Esophagus (tissue), 2 donors: ENCODE measurements around the gene RPAP3. TPM values are rescaled to one million over a fixed set of nuclear protein-coding genes. Genes with fewer than 3 reads are reported as not detected.

ENCODE experiments used
- H3K27ac ChIP-seq, 2 donors: one replicate each; pipeline ENCODE4 v1.5.1; 2013; ENCODE audit warnings: low read depth in 2 of 2, mild to moderate bottlenecking in 2 of 2, inconsistent platforms in 1 of 2, low read length in 1 of 2, moderate library complexity in 1 of 2
- H3K27me3 ChIP-seq, 2 donors: one replicate each; pipeline ENCODE4 v1.6.1; 2013; ENCODE audit warnings: low read length in 2 of 2, control low read depth in 1 of 2, mild to moderate bottlenecking in 1 of 2; ENCODE audit not compliant: insufficient read depth in 2 of 2, control insufficient read depth in 1 of 2
- H3K36me3 ChIP-seq, 2 donors: one replicate each; pipeline ENCODE4 v1.6.1; 2013; ENCODE audit warnings: low read length in 1 of 2; ENCODE audit not compliant: control insufficient read depth in 2 of 2, insufficient read depth in 2 of 2
- H3K4me1 ChIP-seq, 2 donors: one replicate each; pipeline ENCODE4 v1.6.1; 2013; ENCODE audit warnings: low read length in 1 of 2; ENCODE audit not compliant: control insufficient read depth in 2 of 2, insufficient read depth in 2 of 2
- H3K4me3 ChIP-seq, 2 donors: one replicate each; pipeline ENCODE4 v1.5.1; 2013; ENCODE audit warnings: low read length in 2 of 2, mild to moderate bottlenecking in 2 of 2, low read depth in 1 of 2, moderate library complexity in 1 of 2
- H3K9me3 ChIP-seq, 2 donors: one replicate each; pipeline ENCODE4 v1.6.1; 2013; ENCODE audit warnings: mild to moderate bottlenecking in 2 of 2, low read depth in 1 of 2, low read length in 1 of 2, moderate library complexity in 1 of 2; ENCODE audit not compliant: control insufficient read depth in 2 of 2, insufficient read depth in 1 of 2
- WGBS, 2 donors: extraction: QIAGEN DNeasy Blood & Tissue Kit; methylation state at CpG; one replicate each; pipeline ENCODE4 v1.1.7; 2013; 5-methylcytosine and 5-hydroxymethylcytosine counted together
- polyA plus RNA-seq, 2 donors: library from polyadenylated mRNA; stranded (reverse); fragments of 200-250 nt; gene quantifications; one replicate each; pipeline ENCODE4 v1.2.3, GENCODE V29; 2013
- donor health status: healthy with polysubstance abuse.
- donor health status: Bipolar disorder and iron deficiency.

RPAP3 gene, protein sequence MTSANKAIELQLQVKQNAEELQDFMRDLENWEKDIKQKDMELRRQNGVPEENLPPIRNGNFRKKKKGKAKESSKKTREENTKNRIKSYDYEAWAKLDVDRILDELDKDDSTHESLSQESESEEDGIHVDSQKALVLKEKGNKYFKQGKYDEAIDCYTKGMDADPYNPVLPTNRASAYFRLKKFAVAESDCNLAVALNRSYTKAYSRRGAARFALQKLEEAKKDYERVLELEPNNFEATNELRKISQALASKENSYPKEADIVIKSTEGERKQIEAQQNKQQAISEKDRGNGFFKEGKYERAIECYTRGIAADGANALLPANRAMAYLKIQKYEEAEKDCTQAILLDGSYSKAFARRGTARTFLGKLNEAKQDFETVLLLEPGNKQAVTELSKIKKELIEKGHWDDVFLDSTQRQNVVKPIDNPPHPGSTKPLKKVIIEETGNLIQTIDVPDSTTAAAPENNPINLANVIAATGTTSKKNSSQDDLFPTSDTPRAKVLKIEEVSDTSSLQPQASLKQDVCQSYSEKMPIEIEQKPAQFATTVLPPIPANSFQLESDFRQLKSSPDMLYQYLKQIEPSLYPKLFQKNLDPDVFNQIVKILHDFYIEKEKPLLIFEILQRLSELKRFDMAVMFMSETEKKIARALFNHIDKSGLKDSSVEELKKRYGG
- polyA plus RNA-seq: 10 to 100 TPM in 1 of 2 donors, 1 to 10 TPM in 1; 5.3 to 11.6 TPM

DNA sequence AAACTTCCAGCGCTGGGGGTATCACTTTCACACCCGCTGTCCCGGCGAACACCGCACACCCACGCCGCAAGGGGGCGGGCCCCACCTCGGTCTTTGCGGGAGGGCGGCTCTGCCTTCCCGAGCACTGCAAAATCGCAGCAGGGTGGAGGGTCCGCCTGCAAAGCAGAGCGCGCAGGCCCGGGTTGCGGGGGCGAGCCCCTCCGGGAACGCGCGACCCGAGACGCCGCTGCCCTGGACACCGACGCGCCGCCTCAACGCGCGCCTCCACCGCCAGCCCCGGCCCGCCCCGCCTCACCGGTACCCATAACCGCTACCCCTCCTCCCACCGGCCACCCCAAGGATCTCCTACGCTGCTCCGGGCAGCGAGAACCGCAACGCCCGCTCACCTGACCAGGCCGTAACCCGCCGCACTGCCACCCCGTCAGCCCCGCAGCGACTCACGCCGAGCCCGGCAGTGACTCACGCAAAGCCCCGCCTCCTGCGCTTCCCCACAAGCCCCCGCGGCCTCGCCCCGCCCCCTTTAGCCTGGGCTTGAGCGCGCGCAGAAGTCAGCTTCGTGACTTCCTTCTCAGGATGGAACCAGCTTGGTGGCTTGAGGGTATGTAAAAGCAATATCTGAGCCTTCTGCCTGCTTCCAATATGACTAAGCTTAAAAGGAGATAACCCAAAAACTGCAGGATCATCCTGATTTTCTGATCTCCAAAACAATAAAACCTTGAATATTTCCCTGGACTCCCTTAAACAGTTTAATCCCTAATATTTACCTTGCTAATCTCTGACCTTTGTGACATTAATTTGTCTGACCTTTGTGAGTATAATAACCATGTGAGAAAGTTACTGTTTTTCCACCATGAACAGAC lies at the start of gene RPAP3:
RPAP3 (minus strand) TSS at position 465 of the 860 bp plus-strand sequence. CDS start 3,190 bp downstream, outside the sequence.
- Histone ChIP-seq H3K9me3 (no peaks in the 10 kb centered on the region), H3K27me3 (no peaks in the 10 kb centered on the region), H3K36me3 (no peaks in the 10 kb centered on the region), H3K27ac (peak within 1 kb of the TSS; percentile 85 to 91), H3K4me1 (no peaks in the 10 kb centered on the region), H3K4me3 (peak within 1 kb of the TSS; percentile 84 to 95)
- 1% methylated on average over 53 to 66 of the region's 66 CpGs for WGBS, 2 donors

DNA sequence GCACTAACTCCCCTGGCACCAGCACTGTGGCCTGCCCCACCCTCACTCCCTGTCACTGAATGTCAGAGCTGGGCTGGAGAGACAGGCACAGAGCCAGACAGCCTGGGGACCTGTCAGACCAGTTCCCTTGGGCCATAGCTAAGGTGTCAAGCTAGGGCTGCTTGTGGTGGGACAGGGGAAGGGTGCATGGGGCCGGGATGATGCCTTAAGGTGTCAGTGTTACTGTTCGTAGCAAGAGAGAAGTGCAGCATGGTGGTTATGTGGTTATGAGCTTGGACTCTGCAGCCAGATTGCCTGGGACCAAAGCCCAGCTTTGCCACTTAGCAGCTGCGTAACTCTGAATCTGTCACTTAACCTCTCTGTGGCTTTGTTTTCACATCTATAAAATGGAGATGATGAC lies 49.1 kb upstream of the RPAP3 start:
- WGBS, 2 donors: 39 to 51% methylated on average over 3 of the region's 3 CpGs

DNA sequence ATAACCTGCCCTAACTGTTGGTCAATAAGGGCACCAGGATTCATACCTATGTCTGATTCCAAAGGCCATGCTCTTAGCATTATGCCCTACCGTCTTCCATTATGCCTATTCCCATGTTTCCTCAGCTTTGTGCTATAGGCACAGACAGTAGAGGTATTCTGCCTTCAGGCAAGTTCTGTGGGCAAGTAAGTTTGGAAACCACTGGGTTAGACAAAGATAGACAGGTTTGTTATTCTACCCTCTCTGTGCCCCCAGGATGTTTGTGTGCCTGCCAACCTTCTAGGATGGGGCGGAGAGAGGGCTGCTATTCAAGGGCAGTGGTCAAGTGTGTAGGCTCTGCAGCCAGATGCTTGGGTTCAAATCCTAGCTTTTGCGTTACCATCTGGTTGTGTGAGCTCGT lies 48.3 kb upstream of the RPAP3 start:
- Histone ChIP-seq H3K9me3 (no peaks in the 10 kb centered on the region), H3K4me1 (peaks cover 9 to 37% of the 10 kb centered on the region in 2 donors), H3K4me3 (no peak overlapping the region), H3K27me3 (no peaks in the 10 kb centered on the region), H3K36me3 (peaks cover 0 to 13% of the 10 kb centered on the region in 2 donors), H3K27ac (peak overlapping the region; percentile 92 to 97)
- 77 to 80% methylated on average over 4 of the region's 4 CpGs for WGBS, 2 donors

More for the DNA sequence above, 49.1 kb upstream of the RPAP3 start:
- peaks cover 0 to 8% of the 10 kb centered on the region in 2 donors for H3K36me3 ChIP-seq
- peak overlapping the region; percentile 83 to 92 for H3K27ac ChIP-seq
- no peaks in the 10 kb centered on the region for H3K9me3 ChIP-seq
- no peak overlapping the region for H3K4me3 ChIP-seq
- H3K4me1 ChIP-seq: peaks cover 9 to 39% of the 10 kb centered on the region in 2 donors
- H3K27me3 ChIP-seq: no peaks in the 10 kb centered on the region

DNA sequence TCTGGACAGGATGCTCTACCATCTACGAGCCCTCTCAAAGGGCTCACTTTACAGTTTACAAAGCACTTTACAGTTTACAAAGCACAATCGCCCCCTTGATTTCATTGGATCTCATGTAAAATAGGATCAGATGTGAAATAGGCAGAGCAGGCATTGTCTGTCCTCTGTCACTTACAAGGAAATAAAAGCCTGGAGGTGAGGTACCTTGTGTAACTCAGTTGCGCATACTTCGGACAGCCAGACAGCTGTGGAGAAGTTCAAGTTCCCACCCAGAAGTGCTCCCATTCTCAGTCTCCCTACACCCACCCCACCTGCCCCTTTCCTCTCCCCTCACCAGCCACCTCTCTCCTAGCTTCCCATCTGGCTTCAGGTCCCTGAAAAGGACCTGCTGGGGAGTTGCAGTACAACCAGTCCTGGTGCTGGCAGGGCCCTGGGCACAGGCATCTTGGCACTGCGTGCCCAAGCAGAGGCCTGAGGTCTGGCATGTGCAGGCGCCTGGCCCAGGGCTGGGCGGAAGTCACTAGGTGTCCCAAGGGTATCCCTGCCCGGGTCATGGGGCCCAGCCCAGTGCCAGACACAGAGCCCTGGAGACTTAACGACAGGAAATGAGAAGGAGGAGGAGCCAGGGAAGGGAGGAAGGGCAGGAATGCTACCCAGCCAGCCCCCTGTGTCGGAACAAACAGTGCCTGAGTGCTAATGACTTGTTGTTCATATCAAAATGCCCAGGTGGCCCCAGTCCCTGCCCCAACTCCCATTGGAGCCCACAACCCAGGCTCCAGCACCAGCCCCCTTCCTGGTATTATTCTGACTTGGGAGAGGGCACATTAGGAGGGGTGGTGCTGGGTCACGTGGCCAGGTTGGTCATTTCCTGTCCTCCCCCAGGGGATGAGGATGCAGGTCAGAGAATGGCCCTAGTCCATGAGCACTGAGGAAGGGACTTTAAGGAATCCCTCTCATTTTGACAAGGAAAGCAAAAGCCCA lies 47.5 kb upstream of the RPAP3 start:
- no peaks in the 10 kb centered on the region for H3K9me3 ChIP-seq
- H3K27me3 ChIP-seq: no peaks in the 10 kb centered on the region
- H3K4me1 ChIP-seq: peaks cover 9 to 34% of the 10 kb centered on the region in 2 donors
- H3K36me3 ChIP-seq: peaks cover 0 to 14% of the 10 kb centered on the region in 2 donors
- H3K27ac ChIP-seq: peak overlapping the region; percentile 92 to 97
- WGBS, 2 donors: 34 to 57% methylated on average over 10 to 11 of the region's 11 CpGs
- H3K4me3 ChIP-seq: no peak overlapping the region

DNA sequence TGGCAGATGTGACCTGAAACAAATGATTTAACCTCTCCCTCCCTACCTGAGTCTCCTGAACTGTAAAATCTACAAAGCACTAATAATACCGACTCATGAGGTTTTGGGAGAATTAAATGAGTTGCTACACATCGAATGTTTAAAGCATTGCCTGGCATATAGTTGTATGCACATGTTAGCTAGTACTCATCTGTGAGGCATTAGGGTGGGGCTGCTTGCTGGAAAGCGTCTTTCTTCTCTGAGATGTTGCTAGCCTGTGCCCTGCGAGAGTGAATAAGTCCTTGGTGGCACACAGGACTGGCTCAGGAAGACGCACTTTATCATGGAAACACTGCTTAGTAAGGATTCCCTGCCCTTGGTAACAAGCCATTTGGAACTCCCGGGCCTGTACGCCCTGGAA lies 46.7 kb upstream of the RPAP3 start:
- H3K36me3 ChIP-seq: peaks cover 0 to 20% of the 10 kb centered on the region in 2 donors
- peak overlapping the region; percentile 92 to 97 for H3K27ac ChIP-seq
- H3K9me3 ChIP-seq: no peaks in the 10 kb centered on the region
- 44 to 63% methylated on average over 7 of the region's 7 CpGs for WGBS, 2 donors
- peaks cover 4 to 29% of the 10 kb centered on the region in 2 donors for H3K4me1 ChIP-seq
- no peak overlapping the region for H3K4me3 ChIP-seq
- H3K27me3 ChIP-seq: no peaks in the 10 kb centered on the region

DNA sequence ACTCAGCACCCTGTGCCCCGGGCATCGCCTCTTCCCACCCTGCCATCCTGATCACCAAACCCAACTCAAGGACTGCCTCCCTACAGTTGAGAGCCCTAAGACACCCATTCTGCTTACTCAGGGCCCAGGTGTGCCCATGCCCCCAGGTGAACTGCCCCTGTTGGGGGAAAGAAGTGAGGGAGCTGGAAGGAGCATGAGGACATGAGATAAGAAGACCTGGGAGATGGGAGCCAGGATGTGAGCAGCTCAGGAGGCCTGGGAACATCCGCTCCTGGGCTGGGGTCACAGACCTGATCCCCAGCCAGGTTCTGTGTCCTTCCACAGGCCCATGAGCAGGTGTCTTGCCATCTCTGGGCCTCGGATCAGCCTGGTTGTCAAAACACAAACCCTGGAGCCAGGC lies 46.3 kb upstream of the RPAP3 start:
- WGBS, 2 donors: 71 to 74% methylated on average over 4 of the region's 4 CpGs
- Histone ChIP-seq H3K4me1 (peaks cover 3 to 27% of the 10 kb centered on the region in 2 donors), H3K9me3 (no peaks in the 10 kb centered on the region), H3K27me3 (no peaks in the 10 kb centered on the region), H3K4me3 (no peak overlapping the region), H3K27ac (peak overlapping the region; percentile 92 to 95), H3K36me3 (peaks cover 0 to 24% of the 10 kb centered on the region in 2 donors)

DNA sequence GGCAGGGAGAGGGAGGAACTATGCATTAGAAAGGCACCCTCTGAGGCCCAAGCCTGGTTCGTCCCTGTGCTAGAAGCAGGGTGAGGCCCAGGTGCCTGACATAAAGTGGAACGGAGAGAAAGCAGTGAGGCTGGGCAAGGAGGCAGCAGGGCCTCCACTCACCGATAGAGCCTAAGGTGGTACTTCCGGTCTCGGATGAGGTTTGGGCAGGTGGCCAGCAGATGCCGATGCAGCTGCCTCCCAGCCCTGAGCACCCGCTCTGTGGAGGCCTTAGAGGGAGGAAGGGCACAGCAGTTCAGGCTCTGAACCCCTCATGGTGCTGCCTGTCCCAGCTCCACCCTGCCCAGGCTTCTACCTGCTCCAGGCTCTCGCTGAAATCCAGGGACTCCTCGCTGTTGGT lies 45.7 kb upstream of the RPAP3 start:
- Histone ChIP-seq H3K4me1 (peaks cover 3 to 27% of the 10 kb centered on the region in 2 donors), H3K27ac (peak overlapping the region; percentile 92 to 95), H3K27me3 (no peaks in the 10 kb centered on the region), H3K9me3 (no peaks in the 10 kb centered on the region), H3K4me3 (no peak overlapping the region), H3K36me3 (peaks cover 0 to 25% of the 10 kb centered on the region in 2 donors)
- WGBS, 2 donors: 68 to 72% methylated on average over 9 of the region's 9 CpGs

DNA sequence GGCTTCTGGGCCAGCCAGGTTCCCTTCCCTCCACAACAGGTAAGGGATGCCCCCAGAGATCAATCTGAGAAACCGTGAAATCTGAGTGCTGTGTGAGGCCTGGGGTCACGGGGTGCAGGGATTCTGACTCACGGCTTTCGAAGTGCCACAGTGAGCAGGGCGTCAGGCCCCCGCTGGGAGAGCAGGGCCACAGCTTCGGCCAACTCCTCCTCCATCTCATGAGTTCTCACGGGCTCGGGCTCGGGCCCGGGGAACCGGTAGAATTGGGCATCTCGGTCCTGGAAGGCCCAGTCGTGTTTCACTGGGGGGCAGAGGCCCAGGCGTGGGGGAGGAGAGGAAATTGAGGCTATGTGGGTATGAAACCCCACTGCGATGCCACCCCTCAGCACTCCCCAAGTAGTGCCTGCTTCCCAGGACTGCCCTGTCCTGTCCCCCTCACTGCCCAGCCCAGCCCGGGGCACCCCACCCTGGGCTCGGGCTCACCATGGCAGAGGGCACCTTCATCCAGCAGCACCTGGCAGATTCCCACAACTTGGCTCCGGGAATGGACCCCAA lies 45.2 kb upstream of the RPAP3 start:
- H3K27me3 ChIP-seq: no peaks in the 10 kb centered on the region
- H3K4me1 ChIP-seq: peaks cover 3 to 25% of the 10 kb centered on the region in 2 donors
- H3K9me3 ChIP-seq: no peaks in the 10 kb centered on the region
- H3K27ac ChIP-seq: no peak overlapping the region
- H3K4me3 ChIP-seq: no peak overlapping the region
- peaks cover 0 to 25% of the 10 kb centered on the region in 2 donors for H3K36me3 ChIP-seq
- 87 to 88% methylated on average over 19 of the region's 19 CpGs for WGBS, 2 donors
